HEK293 (cell line): ENCODE measurements around the gene STPG3.

Source experiments
- CTCF ChIA-PET: fragments of 350-600 bp; formaldehyde crosslinking; extraction: SDS; loops from one replicate; lab custom pipeline; 2021; ENCODE audit warnings: antibody characterized with exemption; lab: Yijun Ruan, JAX
- POLR2A ChIA-PET: fragments of 300-600 bp; formaldehyde crosslinking; extraction: SDS; loops from one replicate; lab custom pipeline; 2020; ENCODE audit warnings: antibody characterized with exemption, inconsistent platforms; lab: Yijun Ruan, JAX
- H3K27ac ChIP-seq: fragments of 200-500 bp; sonication (Bioruptor generic); 2 replicates; pipeline ENCODE4 v1.5.1; 2014; ENCODE audit warnings: low read depth, low read length, control low read depth, inconsistent platforms; ENCODE audit errors: extremely low read depth
- H3K36me3 ChIP-seq, 2 experiments: fragments of 200-500 bp in 1 of 2; sonication (Bioruptor generic) in 1 of 2; 1 replicate in 1 of 2; 2 replicates in 1 of 2; pipeline ENCODE4 v1.5.1; 2014 to 2017; ENCODE audit warnings: inconsistent platforms in 2 of 2, low read length in 2 of 2; ENCODE audit not compliant: control insufficient read depth in 2 of 2, insufficient read depth in 1 of 2
- H3K4me1 ChIP-seq: fragments of 200-500 bp; sonication (Bioruptor generic); 2 replicates; pipeline ENCODE4 v1.5.1; 2014; ENCODE audit warnings: mild to moderate bottlenecking, low read length, inconsistent platforms; ENCODE audit not compliant: control insufficient read depth, insufficient read depth
- H3K4me3 ChIP-seq: 2 replicates; pipeline ENCODE4 v1.5.1; 2011; ENCODE audit warnings: low read depth, mild to moderate bottlenecking, control low read depth, low read length, moderate library complexity
- H3K9me3 ChIP-seq: fragments of 200-500 bp; sonication (Bioruptor generic); 2 replicates; pipeline ENCODE4 v1.5.1; 2014; ENCODE audit warnings: low read depth, low read length, inconsistent platforms; ENCODE audit not compliant: control insufficient read depth, insufficient read depth
- CTCF ChIP-seq: fragments of 450-650 bp; formaldehyde crosslinking; IDR thresholded peaks from 2 replicates; pipeline ENCODE4 v1.5.1; 2016; ENCODE audit warnings: missing biosample characterization, missing genetic modification characterization
- GLIS1 ChIP-seq: fragments of 450-650 bp; formaldehyde crosslinking; IDR thresholded peaks from 2 replicates; pipeline ENCODE4 v1.5.1; 2016; ENCODE audit warnings: missing biosample characterization, missing genetic modification characterization
- IKZF3 ChIP-seq: fragments of 450-650 bp; IDR thresholded peaks from 2 replicates; pipeline ENCODE4 v1.5.0; 2018; ENCODE audit warnings: missing biosample characterization, mild to moderate bottlenecking, missing genetic modification characterization, moderate library complexity
- KLF1 ChIP-seq: fragments of 450-650 bp; formaldehyde crosslinking; IDR thresholded peaks from 2 replicates; pipeline ENCODE4 v1.5.1; 2016; ENCODE audit warnings: missing biosample characterization, missing genetic modification characterization
- KLF16 ChIP-seq: fragments of 450-650 bp; formaldehyde crosslinking; IDR thresholded peaks from 2 replicates; pipeline ENCODE4 v1.5.1; 2017; ENCODE audit warnings: missing biosample characterization, missing genetic modification characterization
- OSR2 ChIP-seq: fragments of 450-650 bp; formaldehyde crosslinking; IDR thresholded peaks from 2 replicates; pipeline ENCODE4 v1.5.1; 2016; ENCODE audit warnings: missing biosample characterization, missing genetic modification characterization
- WT1 ChIP-seq: fragments of 450-650 bp; formaldehyde crosslinking; IDR thresholded peaks from 2 replicates; pipeline ENCODE4 v1.5.1; 2016; ENCODE audit warnings: missing biosample characterization, missing genetic modification characterization
- YY2 ChIP-seq: fragments of 450-650 bp; formaldehyde crosslinking; IDR thresholded peaks from 2 replicates; pipeline ENCODE4 v1.5.1; 2016; ENCODE audit warnings: missing biosample characterization, missing genetic modification characterization
- ZBTB17 ChIP-seq: fragments of 450-650 bp; formaldehyde crosslinking; IDR thresholded peaks from 2 replicates; pipeline ENCODE4 v1.5.1; 2016; ENCODE audit warnings: missing biosample characterization, missing genetic modification characterization
- ZBTB48 ChIP-seq: fragments of 450-650 bp; formaldehyde crosslinking; IDR thresholded peaks from 2 replicates; pipeline ENCODE4 v1.5.1; 2016; ENCODE audit warnings: missing biosample characterization, missing genetic modification characterization
- ZBTB8A ChIP-seq: fragments of 450-650 bp; formaldehyde crosslinking; IDR thresholded peaks from 2 replicates; pipeline ENCODE4 v1.5.1; 2016; ENCODE audit warnings: missing biosample characterization, missing genetic modification characterization
- ZEB2 ChIP-seq: fragments of 450-650 bp; formaldehyde crosslinking; IDR thresholded peaks from 2 replicates; pipeline ENCODE4 v1.5.1; 2016; ENCODE audit warnings: missing biosample characterization, missing genetic modification characterization
- ZFHX2 ChIP-seq: fragments of 450-650 bp; formaldehyde crosslinking; conservative IDR thresholded peaks from 2 replicates; pipeline ENCODE4 v1.5.1; 2016; ENCODE audit warnings: missing biosample characterization, missing genetic modification characterization
- ZIC2 ChIP-seq: fragments of 450-650 bp; formaldehyde crosslinking; IDR thresholded peaks from 2 replicates; pipeline ENCODE4 v1.5.1; 2016; ENCODE audit warnings: missing biosample characterization, missing genetic modification characterization
- ZNF121 ChIP-seq: fragments of 450-650 bp; formaldehyde crosslinking; IDR thresholded peaks from 2 replicates; pipeline ENCODE4 v1.5.1; 2016; ENCODE audit warnings: missing biosample characterization, missing genetic modification characterization
- ZNF140 ChIP-seq: fragments of 450-650 bp; formaldehyde crosslinking; IDR thresholded peaks from 2 replicates; pipeline ENCODE4 v1.5.1; 2016; ENCODE audit warnings: missing biosample characterization, missing genetic modification characterization
- ZNF148 ChIP-seq: fragments of 450-650 bp; formaldehyde crosslinking; IDR thresholded peaks from 2 replicates; pipeline ENCODE4 v1.5.0; 2017; ENCODE audit warnings: missing biosample characterization, missing genetic modification characterization, borderline replicate concordance
- ZNF174 ChIP-seq: fragments of 450-650 bp; formaldehyde crosslinking; IDR thresholded peaks from 2 replicates; pipeline ENCODE4 v1.5.0; 2017; ENCODE audit warnings: missing biosample characterization, mild to moderate bottlenecking, missing genetic modification characterization
- ZNF2 ChIP-seq: fragments of 450-650 bp; formaldehyde crosslinking; IDR thresholded peaks from 2 replicates; pipeline ENCODE4 v1.5.1; 2016; ENCODE audit warnings: missing biosample characterization, missing genetic modification characterization
- ZNF23 ChIP-seq: fragments of 450-650 bp; formaldehyde crosslinking; IDR thresholded peaks from 2 replicates; pipeline ENCODE4 v1.5.1; 2016; ENCODE audit warnings: missing biosample characterization, missing genetic modification characterization, borderline replicate concordance
- ZNF555 ChIP-seq: fragments of 450-650 bp; formaldehyde crosslinking; conservative IDR thresholded peaks from 2 replicates; pipeline ENCODE4 v1.5.1; 2017; ENCODE audit warnings: missing biosample characterization, mild to moderate bottlenecking, missing genetic modification characterization, inconsistent platforms
- ZNF600 ChIP-seq: fragments of 450-650 bp; formaldehyde crosslinking; IDR thresholded peaks from 2 replicates; pipeline ENCODE4 v1.5.1; 2016; ENCODE audit warnings: missing biosample characterization, missing genetic modification characterization
- ZNF654 ChIP-seq: fragments of 450-650 bp; formaldehyde crosslinking; IDR thresholded peaks from 2 replicates; pipeline ENCODE4 v1.5.1; 2016; ENCODE audit warnings: low read depth, missing biosample characterization, missing genetic modification characterization
- ZNF707 ChIP-seq: fragments of 450-650 bp; formaldehyde crosslinking; IDR thresholded peaks from 2 replicates; pipeline ENCODE4 v1.5.1; 2016; ENCODE audit warnings: missing biosample characterization, missing genetic modification characterization
- TF ChIP-seq, protein P1 (sequence below): fragments of 450-650 bp; formaldehyde crosslinking; IDR thresholded peaks from 2 replicates; pipeline ENCODE4 v1.5.1; 2016; ENCODE audit warnings: missing biosample characterization, missing genetic modification characterization
- TF ChIP-seq, protein P2 (sequence below): fragments of 450-650 bp; formaldehyde crosslinking; IDR thresholded peaks from 2 replicates; pipeline ENCODE4 v1.5.1; 2016; ENCODE audit warnings: missing biosample characterization, missing genetic modification characterization
- TF ChIP-seq, protein P3 (sequence below): fragments of 450-650 bp; formaldehyde crosslinking; IDR thresholded peaks from 2 replicates; pipeline ENCODE4 v1.5.1; 2016; ENCODE audit warnings: missing biosample characterization, missing genetic modification characterization

Gene STPG3

GRCh38 chr9:137281345-137282116 is 30.4 kb downstream of the STPG3 start:
- TF ChIP-seq WT1 (tag by site-specific recombination), result no peak
- no peak for TF ChIP-seq KLF1 (tag by site-specific recombination)
- no peak for TF ChIP-seq ZNF23
- peak; percentile 66 for TF ChIP-seq ZNF600 (tag by site-specific recombination)
- no peak for TF ChIP-seq GLIS1 (tag by site-specific recombination)
- no peak for TF ChIP-seq ZNF707
- TF ChIP-seq, protein P1, sequence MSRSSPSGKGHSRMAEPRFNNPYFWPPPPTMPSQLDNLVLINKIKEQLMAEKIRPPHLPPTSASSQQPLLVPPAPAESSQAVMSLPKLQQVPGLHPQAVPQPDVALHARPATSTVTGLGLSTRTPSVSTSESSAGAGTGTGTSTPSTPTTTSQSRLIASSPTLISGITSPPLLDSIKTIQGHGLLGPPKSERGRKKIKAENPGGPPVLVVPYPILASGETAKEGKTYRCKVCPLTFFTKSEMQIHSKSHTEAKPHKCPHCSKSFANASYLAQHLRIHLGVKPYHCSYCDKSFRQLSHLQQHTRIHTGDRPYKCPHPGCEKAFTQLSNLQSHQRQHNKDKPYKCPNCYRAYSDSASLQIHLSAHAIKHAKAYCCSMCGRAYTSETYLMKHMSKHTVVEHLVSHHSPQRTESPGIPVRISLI, result no peak
- TF ChIP-seq, all 188 proteins: peak for 1
- no peak overlapping the region for H3K27ac ChIP-seq
- H3K36me3 ChIP-seq, result peaks cover 0 to 7% of the 10 kb centered on the region in 2 experiments; a peak in 1 of 3 replicates
- 0 out of 2 replicates have a peak, but pooled peaks cover 3% of the 10 kb centered on the region for H3K4me1 ChIP-seq
- H3K4me3 ChIP-seq, result no peak overlapping the region
- H3K9me3 ChIP-seq, result no peaks in the 10 kb centered on the region
- ChIA-PET POLR2A (no interaction called here), CTCF (no interaction called here)

DNA sequence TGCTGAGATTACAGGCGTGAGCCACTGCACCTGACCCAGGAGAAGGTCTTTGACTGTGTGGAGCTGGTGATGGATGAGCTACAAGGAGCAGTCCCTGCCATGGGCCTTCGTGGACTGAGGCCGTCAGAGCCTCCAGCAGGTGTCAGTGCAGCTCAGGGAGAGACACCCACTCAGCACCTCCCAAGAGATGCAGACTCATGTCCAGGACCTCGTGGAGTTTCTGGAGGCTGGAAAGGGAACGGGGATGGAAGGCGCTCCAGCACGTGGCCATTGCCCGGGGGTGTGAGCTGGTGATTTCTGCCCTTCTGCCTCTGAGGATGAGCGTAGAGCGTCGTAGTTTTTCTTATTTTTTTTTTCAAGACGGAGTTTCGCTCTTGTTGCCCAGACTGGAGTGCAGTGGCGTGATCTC is 35.9 kb downstream of the STPG3 start:
- CTCF ChIA-PET, result interaction anchor here (0.5 to 2.8 kb wide), 53 partner anchors 10 to 536 kb away, joined by 3 to 28 read pairs (median 4); partner anchors contain the start of genes ENTPD8, EXD3, MRPL41 and NRARP
- no peaks in the 10 kb centered on the region for H3K36me3 ChIP-seq
- H3K27ac ChIP-seq, result no peak overlapping the region
- H3K9me3 ChIP-seq, result no peaks in the 10 kb centered on the region
- POLR2A ChIA-PET, result interaction anchor here (0.5 to 1.2 kb wide), 7 partner anchors 12 to 159 kb away, joined by 3 to 9 read pairs (median 3); partner anchors contain the start of genes EXD3, NOXA1, NRARP and TUBB4B
- H3K4me3 ChIP-seq, result no peak overlapping the region
- H3K4me1 ChIP-seq, result no peaks in the 10 kb centered on the region
- TF ChIP-seq ZNF2 (tag by site-specific recombination) (peak; percentile 63; the same call in 1 of the 2 replicates), ZEB2 (tag by site-specific recombination) (0 out of 2 replicates have a peak, but pooled peaks have one; percentile 42), ZBTB17 (peak; percentile 47), GLIS1 (tag by site-specific recombination) (peak; percentile 80), ZNF148 (tag by site-specific recombination) (no peak), ZNF600 (tag by site-specific recombination) (peak; percentile 91), ZNF140 (no peak), YY2 (tag by site-specific recombination) (peak; percentile 35; the same call in 1 of the 2 replicates), ZNF174 (tag by site-specific recombination) (no peak), ZFHX2 (tag by site-specific recombination) (peak; percentile 78), ZNF555 (no peak), ZIC2 (tag by site-specific recombination) (no peak), ZNF121 (tag by site-specific recombination) (no peak), KLF16 (tag by site-specific recombination) (peak; percentile 36; the same call in 1 of the 2 replicates), CTCF (tag by site-specific recombination) (peak; percentile 92), OSR2 (no peak), ZNF654 (tag by site-specific recombination) (peak; percentile 96), WT1 (tag by site-specific recombination) (0 out of 2 replicates have a peak, but pooled peaks have one; percentile 31), ZBTB48 (tag by site-specific recombination) (peak; percentile 49; the same call in 1 of the 2 replicates), IKZF3 (peak; percentile 91), ZBTB8A (tag by site-specific recombination) (peak; percentile 57)
- TF ChIP-seq, protein P2, sequence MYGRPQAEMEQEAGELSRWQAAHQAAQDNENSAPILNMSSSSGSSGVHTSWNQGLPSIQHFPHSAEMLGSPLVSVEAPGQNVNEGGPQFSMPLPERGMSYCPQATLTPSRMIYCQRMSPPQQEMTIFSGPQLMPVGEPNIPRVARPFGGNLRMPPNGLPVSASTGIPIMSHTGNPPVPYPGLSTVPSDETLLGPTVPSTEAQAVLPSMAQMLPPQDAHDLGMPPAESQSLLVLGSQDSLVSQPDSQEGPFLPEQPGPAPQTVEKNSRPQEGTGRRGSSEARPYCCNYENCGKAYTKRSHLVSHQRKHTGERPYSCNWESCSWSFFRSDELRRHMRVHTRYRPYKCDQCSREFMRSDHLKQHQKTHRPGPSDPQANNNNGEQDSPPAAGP (tag by site-specific recombination), result peak; percentile 38; the same call in 1 of the 2 replicates
- TF ChIP-seq, protein P3, sequence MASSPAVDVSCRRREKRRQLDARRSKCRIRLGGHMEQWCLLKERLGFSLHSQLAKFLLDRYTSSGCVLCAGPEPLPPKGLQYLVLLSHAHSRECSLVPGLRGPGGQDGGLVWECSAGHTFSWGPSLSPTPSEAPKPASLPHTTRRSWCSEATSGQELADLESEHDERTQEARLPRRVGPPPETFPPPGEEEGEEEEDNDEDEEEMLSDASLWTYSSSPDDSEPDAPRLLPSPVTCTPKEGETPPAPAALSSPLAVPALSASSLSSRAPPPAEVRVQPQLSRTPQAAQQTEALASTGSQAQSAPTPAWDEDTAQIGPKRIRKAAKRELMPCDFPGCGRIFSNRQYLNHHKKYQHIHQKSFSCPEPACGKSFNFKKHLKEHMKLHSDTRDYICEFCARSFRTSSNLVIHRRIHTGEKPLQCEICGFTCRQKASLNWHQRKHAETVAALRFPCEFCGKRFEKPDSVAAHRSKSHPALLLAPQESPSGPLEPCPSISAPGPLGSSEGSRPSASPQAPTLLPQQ (tag by site-specific recombination), result 0 out of 2 replicates have a peak, but pooled peaks have one; percentile 17
